Endometrial microvascular endothelial cells (primary cell): ENCODE results near the gene PNP. TPM values are rescaled to one million over a fixed set of nuclear protein-coding genes. Genes with fewer than 3 reads are reported as not detected.
"Not testable (repeated sequence)": the region's sequence is repeated elsewhere in the genome, so short reads cannot be mapped to it uniquely, and the experiment has no call there.

Experiments used
- in situ Hi-C: cut with HindIII; loops from 2 replicates; pipeline ENCODE4 v1.10.0; 2017; ENCODE audit warnings: low sequenced_read_pairs, low pct_unique_long_range_greater_than_20kb; ENCODE audit errors: inconsistent ontology term
- total RNA-seq: library from RNA; depleted of rRNA; stranded (reverse); fragments of >200 nt; gene quantifications from one replicate; pipeline ENCODE4 v1.2.3, GENCODE V29; 2015; ENCODE audit errors: inconsistent ontology term

The PNP gene
- total RNA-seq, 1 donor from 2014 or later, result 284 TPM

DNA sequence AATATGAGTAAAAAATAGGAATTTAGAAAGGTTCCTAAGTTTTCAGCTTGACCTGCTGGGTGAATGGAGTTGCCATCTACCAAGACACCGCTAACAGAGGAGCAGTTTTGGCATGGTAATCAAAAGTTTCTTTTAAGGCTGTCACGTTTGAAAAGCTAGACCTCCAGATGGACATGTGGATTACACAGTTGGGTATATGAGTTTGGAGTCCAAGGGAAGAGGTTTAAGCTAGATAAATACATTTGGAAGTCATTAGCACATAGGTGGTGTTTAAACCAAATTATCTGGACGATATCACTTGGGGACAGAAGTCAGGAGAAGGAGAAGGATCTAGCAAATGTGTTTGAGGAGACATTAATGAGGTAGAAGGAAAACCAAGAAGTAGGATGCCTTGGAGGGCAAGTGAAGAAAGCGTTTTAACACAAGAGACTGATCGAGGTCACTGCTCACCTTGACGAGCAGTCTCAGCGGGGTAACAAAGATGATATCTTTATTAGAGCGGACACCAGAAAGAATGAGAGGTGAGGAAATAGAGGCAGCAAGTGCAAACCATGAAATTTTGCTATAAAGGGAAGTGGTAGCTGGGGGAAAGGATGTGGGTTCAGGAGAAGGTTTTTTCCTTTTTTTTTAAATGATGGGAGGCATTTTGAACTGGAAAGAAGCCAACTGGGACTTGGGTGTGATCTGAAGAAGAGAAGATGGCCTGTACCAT, 17.6 kb downstream of the PNP start:
- in situ Hi-C loops, result no loop called here

DNA sequence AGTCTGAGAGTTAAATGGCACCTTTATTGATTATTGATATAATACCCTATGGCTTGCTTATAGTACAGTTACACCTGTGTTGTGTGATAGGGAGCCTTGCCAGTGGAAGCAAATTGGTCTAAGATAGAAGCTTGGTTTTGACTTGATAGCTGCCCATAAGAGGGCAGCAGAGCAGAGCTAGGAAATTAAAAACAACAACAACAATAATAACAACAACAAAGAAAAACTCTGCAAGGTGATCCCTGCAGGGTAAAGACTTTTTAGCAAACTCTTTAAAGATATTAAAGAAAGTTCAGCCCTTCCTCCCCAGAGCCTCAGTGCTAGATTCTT, 18.2 kb downstream of the PNP start:
- in situ Hi-C loops, result no loop called here

GRCh38 chr14:20489093-20489994, 20.1 kb downstream of the PNP start:
- in situ Hi-C loops, result no loop called here

- in situ Hi-C loops, result no loop called here
These were observed 21.4 kb downstream of the PNP start for GRCh38 chr14:20490563-20490962.

GRCh38 chr14:20492486-20492885, 23.3 kb downstream of the PNP start:
- in situ Hi-C loops, result no loop called here

DNA sequence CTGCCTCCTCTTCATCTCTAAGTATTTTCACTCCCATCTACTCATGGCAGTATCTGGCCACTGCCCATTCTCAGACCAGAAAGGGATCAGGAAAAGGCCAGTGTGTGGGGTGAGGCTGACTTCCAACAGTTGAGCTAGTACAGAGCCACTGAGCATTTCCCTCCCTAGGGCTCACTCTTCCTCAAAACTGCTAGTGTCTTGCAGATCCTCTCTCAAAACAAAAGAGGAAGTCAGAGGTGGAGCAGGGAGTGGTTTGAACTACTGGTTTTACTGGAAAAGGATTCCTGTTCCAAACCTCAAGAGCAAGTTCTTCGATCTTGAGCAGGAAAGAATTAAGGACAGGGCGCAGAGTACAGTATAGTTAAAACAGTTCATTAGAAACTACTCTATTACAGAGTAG, 24.4 kb downstream of the PNP start:
- in situ Hi-C loops, result no loop called here

DNA sequence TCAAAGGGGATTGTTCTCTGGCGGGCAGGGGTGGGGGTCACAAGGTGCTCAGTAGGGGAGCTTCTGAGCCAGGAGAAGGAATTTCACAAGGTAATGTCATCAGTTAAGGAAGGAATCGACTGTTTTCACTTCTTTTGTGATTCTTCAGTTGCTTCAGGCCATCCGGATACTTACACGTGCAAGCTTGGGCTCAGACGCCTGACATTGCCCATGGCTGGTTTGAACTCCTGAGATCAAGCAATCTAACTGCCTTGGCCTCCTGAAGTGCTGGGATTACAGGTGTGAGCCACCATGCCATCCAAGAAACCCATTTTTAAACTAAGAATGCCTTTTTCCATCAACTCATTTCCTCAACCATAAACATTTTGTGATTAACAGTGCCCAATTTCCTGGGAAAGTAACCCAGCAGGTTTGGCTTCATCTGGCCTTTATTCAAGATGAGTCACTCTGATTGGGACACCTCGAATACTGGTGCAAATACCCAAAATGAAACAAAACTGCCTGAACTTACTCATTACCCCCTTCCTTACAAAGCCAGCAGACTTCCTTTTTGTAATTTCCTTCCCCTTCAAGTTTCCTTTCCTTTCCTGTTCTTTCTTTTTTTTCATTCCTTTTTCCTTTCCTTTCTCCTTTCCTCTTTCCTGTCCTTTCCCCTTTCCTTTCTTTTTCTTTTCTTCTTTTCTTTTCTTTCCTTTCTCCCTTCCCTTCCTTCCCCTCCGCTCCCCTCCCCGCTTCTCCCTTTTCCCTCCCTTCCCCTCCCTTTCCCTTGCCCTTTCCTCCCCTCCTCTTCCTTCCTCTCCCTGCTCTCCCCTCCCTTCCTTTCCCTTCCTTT, 25.9 kb downstream of the PNP start:
- in situ Hi-C loops, result no loop called here

- in situ Hi-C loops, result no loop called here
These were observed 29.4 kb downstream of the PNP start for GRCh38 chr14:20498622-20499021.

DNA sequence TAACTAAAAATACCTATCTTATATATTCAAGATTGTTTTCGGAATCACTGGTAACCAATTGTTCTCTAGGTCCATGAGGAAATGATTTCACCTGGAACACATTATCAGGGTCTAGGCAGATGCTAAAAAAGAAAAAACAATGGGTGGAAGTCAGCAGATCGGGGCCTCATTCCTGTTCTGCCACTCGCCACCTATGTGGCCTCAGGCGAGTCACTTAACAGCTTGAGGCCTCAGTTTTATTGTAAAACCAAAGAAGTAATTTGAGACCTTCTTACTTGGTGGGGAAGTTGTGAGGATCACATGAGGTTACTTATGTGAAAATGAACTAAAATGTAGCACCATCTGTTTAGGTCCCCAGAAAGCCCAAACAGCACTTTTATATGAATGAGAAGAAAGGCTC, 29.9 kb downstream of the PNP start:
- in situ Hi-C loops, result no loop called here

GRCh38 chr14:20499881-20500280, 30.7 kb downstream of the PNP start:
- in situ Hi-C loops, result no loop called here

GRCh38 chr14:20501346-20501745, 32.1 kb downstream of the PNP start:
- in situ Hi-C loops, result no loop called here

- in situ Hi-C loops, result no loop called here
These were observed 34.7 kb downstream of the PNP start for GRCh38 chr14:20503898-20504297.

DNA sequence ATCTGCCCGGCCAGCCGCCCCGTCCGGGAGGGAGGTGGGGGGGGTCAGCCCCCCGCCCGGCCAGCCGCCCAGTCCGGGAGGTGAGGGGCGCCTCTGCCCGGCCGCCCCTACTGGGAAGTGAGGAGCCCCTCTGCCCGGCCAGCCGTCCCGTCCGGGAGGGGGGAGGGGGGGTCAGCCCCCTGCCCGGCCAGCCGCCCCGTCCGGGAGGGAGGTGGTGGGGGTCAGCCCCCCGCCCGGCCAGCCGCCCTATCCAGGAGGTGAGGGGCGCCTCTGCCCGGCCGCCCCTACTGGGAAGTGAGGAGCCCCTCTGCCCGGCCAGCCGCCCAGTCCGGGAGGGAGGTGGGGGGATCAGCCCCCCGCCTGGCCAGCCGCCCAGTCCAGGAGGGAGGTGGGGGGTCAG, 37.1 kb downstream of the PNP start:
- in situ Hi-C loops, result not testable (repeated sequence)

DNA sequence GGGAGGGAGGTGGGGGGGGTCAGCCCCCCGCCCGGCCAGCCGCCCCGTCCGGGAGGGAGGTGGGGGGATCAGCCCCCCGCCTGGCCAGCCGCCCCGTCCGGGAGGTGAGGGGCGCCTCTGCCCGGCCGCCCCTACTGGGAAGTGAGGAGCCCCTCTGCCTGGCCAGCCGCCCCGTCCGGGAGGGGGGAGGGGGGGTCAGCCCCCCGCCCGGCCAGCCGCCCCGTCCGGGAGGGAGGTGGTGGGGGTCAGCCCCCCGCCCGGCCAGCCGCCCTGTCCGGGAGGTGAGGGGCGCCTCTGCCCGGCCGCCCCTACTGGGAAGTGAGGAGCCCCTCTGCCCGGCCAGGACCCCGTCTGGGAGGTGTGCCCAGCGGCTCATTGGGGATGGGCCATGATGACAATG, 37.5 kb downstream of the PNP start:
- in situ Hi-C loops, result not testable (repeated sequence)

DNA sequence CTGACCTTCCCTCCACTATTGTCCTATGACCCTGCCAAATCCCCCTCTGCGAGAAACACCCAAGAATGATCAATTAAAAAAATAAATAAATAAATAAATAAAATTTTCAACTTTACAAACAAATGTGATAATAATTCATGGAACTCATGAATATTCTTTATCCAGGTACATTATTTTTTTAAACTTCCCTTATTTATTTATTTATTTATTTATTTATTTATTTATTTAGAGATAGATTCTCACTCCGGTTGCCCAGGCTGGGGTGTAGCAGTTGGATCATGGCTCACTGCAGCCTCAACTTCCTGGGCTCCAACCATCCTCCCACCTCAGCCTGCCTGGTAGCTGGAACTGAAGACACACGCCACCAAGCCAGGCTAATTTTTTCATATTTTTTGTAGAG, 38.3 kb downstream of the PNP start:
- in situ Hi-C loops, result not testable (repeated sequence)

DNA sequence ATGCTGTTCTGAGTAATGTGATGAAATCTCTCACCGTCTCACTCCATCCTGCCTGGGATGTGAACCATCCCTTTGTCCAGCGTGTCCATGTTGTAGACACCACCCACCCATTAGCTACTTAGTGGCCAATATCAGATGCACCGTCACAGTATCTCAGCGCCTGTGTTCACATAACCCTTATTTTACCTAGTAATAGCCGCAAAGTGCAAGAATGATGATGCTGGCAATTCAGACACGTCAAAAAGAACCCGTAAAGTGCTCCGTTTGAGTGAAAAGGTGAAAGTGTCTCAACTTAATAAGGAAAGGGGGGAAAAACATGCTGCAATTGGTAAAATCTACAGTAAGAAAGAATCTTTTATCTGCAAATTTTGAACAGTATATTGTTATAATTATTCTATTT, 39.2 kb downstream of the PNP start:
- in situ Hi-C loops, result no loop called here

- in situ Hi-C loops, result no loop called here
These were observed 43.1 kb downstream of the PNP start for GRCh38 chr14:20512177-20512905.

GRCh38 chr14:20515846-20516245, 46.6 kb downstream of the PNP start:
- in situ Hi-C loops, result no loop called here

DNA sequence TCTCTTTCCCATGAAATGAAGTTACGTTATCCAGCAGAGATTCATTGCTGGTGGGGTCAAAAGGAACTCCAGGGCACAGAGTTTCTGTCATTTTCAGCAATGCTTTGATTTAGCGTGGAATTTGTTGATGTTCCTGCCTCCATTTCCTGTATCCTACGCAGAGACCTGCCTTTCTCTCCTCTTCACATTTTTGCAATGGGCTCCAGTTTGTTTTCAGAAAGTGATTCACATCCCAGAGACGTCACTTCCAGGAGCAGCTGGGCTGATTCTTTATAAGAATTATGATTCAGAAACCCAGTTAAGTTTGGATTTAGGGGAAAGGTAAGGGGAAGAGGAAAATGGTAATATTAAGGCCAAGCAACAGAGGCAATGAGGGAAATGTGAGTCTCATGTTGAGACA, 47.7 kb downstream of the PNP start:
- in situ Hi-C loops, result no loop called here
